Spleen (tissue), 7 donors: Measurements from ENCODE around the gene SPOP.

ENCODE experiments used
- CTCF ChIP-seq, 11 experiments: fragments of 200-600 bp in 7 of 11; fragments of 450-650 bp in 4 of 11; sonication (generic) in 4 of 11; IDR thresholded peaks in 8 of 11; conservative IDR thresholded peaks in 3 of 11; 1 replicate in 7 of 11; 2 replicates in 4 of 11; pipeline versions ENCODE4 v1.4.0 to v1.8.0; 2016 to 2021; ENCODE audit warnings: antibody characterized with exemption in 11 of 11, inconsistent platforms in 4 of 11, mild to moderate bottlenecking in 1 of 11
- POLR2A ChIP-seq, 3 donors: fragments of 450-650 bp; IDR thresholded peaks; one replicate each; pipeline ENCODE4 v1.5.1; 2017; ENCODE audit warnings: antibody characterized with exemption in 3 of 3, mild to moderate bottlenecking in 1 of 3
- POLR2AphosphoS5 ChIP-seq, 3 donors: sonication (generic); formaldehyde crosslinking; IDR thresholded peaks; one replicate each; pipeline ENCODE4 v1.5.1; 2017; ENCODE audit warnings: antibody characterized with exemption in 3 of 3
- donor health status: DM: no; HTN: no; CAD: no; lungs with moderate emphysema.
- donor health status: DM: no; HTN: no; CAD: no.
- donor health status: DM: no; HTN: no; CAD: no.

- TF ChIP-seq CTCF (IDR thresholded peaks at IDR 0.05 in 8 of 11, conservative IDR thresholded peaks at IDR 0.05 in 3 of 11) (no peak), POLR2A (IDR thresholded peaks at IDR 0.05) (no peak), POLR2AphosphoS5 (IDR thresholded peaks at IDR 0.05) (peak in 1 of 3 donors; percentile 35)
Measured at GRCh38 chr17:49696233-49696761, 18.4 kb upstream of the SPOP start.
